AG10803 (cell line): ENCODE measurements around the gene RASSF3.

ENCODE experiments used
- DNase-seq: peaks from one replicate; pipeline ENCODE4 v3.0.0; 2010; ENCODE audit warnings: low read depth
- H3K4me3 ChIP-seq: 2 replicates; pipeline ENCODE4 v1.5.1; 2011; ENCODE audit warnings: mild to moderate bottlenecking, low read length, control low read depth
- TF ChIP-seq, protein P1 (sequence below): conservative IDR thresholded peaks from 2 replicates; pipeline ENCODE4 v1.5.1; 2011; ENCODE audit warnings: mild to moderate bottlenecking, low read length, control low read depth, inconsistent platforms

Gene RASSF3

DNA sequence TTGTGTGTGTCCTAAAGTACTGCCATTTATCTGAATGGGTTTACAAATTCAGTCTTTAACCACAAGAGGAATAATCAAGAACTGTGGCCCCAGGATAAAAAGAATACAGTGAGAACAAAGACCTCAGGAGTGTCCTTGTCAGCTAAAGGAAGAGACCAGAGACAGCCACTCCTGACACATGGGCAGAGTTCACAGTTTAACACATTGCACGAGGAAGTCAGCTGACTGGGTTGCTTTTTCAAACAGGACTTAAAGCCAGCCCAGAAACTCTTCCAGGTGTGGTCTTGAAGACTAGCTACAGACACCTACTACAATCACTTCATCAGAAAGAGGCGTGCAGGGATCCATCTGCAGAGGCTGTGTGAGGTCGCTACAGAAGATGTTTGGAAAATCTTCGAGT is 106.1 kb downstream of the RASSF3 start:
- TF ChIP-seq, protein P1, sequence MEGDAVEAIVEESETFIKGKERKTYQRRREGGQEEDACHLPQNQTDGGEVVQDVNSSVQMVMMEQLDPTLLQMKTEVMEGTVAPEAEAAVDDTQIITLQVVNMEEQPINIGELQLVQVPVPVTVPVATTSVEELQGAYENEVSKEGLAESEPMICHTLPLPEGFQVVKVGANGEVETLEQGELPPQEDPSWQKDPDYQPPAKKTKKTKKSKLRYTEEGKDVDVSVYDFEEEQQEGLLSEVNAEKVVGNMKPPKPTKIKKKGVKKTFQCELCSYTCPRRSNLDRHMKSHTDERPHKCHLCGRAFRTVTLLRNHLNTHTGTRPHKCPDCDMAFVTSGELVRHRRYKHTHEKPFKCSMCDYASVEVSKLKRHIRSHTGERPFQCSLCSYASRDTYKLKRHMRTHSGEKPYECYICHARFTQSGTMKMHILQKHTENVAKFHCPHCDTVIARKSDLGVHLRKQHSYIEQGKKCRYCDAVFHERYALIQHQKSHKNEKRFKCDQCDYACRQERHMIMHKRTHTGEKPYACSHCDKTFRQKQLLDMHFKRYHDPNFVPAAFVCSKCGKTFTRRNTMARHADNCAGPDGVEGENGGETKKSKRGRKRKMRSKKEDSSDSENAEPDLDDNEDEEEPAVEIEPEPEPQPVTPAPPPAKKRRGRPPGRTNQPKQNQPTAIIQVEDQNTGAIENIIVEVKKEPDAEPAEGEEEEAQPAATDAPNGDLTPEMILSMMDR = no peak
- no peak overlapping the region for H3K4me3 ChIP-seq
- DNase-seq = no peak

DNA sequence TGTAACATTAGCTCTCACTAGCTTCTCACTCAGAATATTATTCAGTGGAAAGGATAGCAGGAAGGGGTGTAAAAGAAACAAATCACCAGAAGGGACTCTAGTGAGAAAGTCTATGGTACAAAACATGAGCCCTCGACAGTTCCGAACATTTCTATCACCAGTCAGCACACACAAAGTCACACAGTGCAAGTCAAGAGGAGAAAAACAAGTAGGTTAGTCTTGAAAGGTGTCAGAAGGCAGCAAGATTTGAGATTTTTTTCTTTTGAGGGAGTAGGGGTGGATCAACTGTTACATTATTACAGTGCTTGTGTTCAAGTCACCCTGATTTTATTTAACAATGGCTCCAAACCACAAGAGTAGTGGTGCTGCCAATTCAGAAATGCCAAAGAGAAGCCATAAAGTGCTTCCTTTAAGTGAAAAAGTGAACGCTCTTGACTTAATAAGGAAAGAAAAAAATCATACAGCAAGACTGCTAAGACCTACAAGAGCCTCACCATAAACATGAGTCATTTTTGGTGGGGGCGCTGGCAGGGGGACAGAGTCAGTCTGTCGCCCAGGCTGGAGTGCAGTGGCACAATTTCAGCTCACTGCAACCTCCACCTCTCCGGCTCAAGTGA is 106.7 kb downstream of the RASSF3 start:
- no peak for DNase-seq
- no peak overlapping the region for H3K4me3 ChIP-seq
- TF ChIP-seq, protein P1 = no peak

DNA sequence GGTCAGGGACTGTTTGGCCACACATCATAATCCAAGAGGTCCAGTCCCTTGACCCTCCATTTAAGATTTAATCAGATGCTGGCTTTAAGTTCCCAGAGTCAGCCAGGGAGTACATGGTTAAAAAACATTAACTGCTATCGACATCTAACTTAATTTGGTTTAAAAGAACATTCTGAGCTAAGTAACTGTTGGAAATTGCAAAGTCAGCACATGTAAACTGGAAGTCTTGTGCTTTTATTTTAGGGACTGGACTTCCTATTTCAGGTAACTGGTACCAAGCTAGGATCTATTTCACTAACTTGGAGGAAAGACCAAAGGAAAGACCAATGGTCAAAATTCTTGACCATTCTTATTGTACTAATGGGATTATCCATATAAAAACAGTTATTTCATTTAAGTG is 108.4 kb downstream of the RASSF3 start:
- no peak overlapping the region for H3K4me3 ChIP-seq

DNA sequence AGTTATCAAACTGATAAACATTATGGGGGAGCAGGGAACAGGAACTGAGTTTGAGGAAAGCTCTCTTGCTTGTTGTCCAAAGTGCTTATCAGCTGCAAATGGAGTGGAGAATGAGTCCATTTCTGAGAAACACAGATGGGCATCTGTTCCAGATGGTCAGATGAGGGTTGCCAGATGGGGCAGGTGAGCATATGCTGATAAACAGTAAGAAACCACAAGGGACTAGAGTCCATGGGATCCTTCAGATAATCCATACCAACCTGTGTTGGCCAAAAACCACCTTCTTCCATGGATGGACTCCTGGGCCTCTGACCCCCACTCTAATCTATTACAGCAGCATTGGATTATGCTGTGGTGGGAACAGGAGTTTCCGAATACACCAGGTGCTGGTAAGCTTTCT is 110.6 kb downstream of the RASSF3 start:
- no peak overlapping the region for H3K4me3 ChIP-seq
- no peak for DNase-seq
- TF ChIP-seq, protein P1 = no peak

More for the DNA sequence above, 108.4 kb downstream of the RASSF3 start:
- no peak for DNase-seq
- TF ChIP-seq, protein P1 = no peak

DNA sequence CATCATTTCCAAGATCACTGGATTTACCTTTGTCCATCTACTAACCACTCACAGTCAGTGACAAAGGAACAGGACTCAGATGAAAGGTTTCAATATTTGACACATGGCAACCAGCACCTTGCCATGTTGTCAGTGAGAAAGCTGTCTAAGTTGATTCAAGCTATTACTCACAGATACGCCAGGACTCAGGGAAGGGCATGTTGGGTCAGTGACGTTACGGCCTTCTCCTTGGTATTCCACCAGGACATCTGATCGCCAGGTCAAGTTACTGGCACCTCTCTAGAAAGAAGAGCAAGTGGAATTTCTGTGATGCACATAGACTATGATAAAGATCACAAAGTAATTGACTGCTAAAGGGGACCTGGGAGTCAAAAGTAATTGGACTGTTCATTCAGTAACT is 112.5 kb downstream of the RASSF3 start:
- H3K4me3 ChIP-seq = no peak overlapping the region
- TF ChIP-seq, protein P1 = no peak
- DNase-seq = no peak

DNA sequence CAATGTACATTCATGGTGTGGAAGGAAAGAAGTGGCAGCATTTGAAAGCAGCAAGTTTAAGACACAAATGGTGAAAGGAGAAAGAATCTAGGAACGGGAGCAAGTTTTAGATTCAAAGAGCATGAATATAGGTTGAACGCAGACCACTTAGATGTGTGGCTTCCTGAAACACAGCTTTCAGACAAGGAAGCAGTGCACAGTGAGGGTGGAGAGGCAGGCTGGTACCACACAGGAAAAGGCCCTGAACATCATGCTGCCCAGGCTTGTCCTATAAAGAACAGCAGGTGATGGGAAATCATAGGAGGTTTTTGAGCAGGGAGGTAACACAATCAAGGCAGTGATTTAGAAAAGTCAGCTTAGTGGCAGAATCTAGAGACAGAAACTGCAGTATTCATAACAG is 113.3 kb downstream of the RASSF3 start:
- no peak overlapping the region for H3K4me3 ChIP-seq
- TF ChIP-seq, protein P1 = no peak
- no peak for DNase-seq

DNA sequence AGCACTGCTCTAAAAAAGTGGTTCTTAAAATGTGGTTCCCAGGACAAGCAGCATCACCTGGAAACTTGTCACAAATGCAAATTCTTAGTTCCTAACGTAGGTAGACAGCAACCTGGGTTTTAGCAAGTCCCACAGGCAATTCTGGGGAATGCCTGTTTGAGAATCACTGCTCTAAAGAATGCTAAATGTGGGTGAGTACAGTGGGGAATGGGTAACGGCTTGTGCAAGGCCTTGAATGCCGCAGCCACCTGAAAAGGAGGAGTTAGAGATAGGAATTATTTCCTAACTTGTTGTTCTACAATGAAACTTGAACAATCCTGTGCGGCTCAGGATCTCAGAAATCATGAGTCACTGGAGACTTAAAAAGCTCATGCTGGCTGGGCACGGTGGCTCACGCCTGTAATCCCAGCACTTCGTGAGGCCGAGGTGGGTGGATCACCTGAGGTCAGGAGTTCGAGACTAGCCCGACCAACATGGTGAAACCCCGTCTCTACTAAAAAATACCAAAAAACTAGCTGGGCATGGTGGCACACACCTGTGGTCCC is 114.0 kb downstream of the RASSF3 start:
- DNase-seq = no peak
- H3K4me3 ChIP-seq = no peak overlapping the region
- TF ChIP-seq, protein P1 = no peak
